SK-N-SH treated with all-trans-retinoic acid at 6 μM for 48 hours (cell line): ENCODE data around the gene CTSH.

Experiments used
- ARNTL ChIP-seq: fragments of 450-650 bp; formaldehyde crosslinking; IDR thresholded peaks from 2 replicates; pipeline ENCODE4 v1.5.0; 2020; ENCODE audit warnings: low read depth, mild to moderate bottlenecking, moderate library complexity, borderline replicate concordance
- CSRNP3 ChIP-seq: fragments of 250-450 bp; sonication (Bioruptor Pico); IDR thresholded peaks from 2 replicates; pipeline ENCODE4 v1.5.1; 2021; ENCODE audit warnings: mild to moderate bottlenecking, moderate library complexity
- ZFP3 ChIP-seq: fragments of 250-450 bp; sonication (Bioruptor Pico); IDR thresholded peaks from 2 replicates; pipeline ENCODE4 v1.5.0; 2020; ENCODE audit warnings: mild to moderate bottlenecking, moderate library complexity
- ZNF70 ChIP-seq: fragments of 450-650 bp; formaldehyde crosslinking; IDR thresholded peaks from 2 replicates; pipeline ENCODE4 v1.5.0; 2020; ENCODE audit warnings: mild to moderate bottlenecking, moderate library complexity

DNA sequence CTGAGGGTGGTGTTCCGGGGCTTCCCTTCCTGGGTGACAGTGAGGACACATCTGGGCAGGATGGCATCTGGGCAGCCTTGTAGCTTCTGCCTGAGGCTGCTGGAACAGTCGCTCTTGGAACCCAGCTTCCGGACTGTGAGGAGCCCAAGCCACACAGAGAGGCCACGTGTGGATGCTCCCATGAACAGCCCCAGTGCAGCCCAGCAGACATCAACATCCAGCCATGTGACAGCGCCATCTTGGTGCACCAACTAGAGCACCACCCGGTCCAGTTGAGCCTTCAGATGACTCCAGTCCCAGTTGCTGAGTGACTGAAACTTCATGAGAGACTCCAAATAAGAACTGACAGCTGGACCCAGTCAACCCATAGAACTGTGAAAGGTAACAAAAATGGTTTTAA lies 15.5 kb upstream of the CTSH start:
- TF ChIP-seq ZFP3 (CRISPR knock-in tag), result no peak
- TF ChIP-seq ARNTL (CRISPR knock-in tag), result no peak
- TF ChIP-seq CSRNP3 (CRISPR knock-in tag), result no peak
- no peak for TF ChIP-seq ZNF70 (CRISPR knock-in tag)
